Mesenteric fat pad (tissue), 1 donor: ENCODE results near the gene FAM83G. TPM values are rescaled to one million over a fixed set of nuclear protein-coding genes. Genes with fewer than 3 reads are reported as not detected.

Experiments used
- DNase-seq: peaks from one replicate; pipeline ENCODE4 v3.0.0-alpha.2; 2020; ENCODE audit warnings: low spot score
- total RNA-seq: library from RNA; stranded (reverse); fragmentation: NEBNext Ultra II Directional; extraction: Animal tissue kit (Norgen Biotek cat#: 25700); gene quantifications from one replicate; pipeline ENCODE4 v1.2.1, GENCODE V29; 2021
- donor health status: DM: yes; HTN: yes; CAD: no.

The FAM83G gene
- total RNA-seq, 1 donor from 2014 or later = 8.9 TPM

DNA sequence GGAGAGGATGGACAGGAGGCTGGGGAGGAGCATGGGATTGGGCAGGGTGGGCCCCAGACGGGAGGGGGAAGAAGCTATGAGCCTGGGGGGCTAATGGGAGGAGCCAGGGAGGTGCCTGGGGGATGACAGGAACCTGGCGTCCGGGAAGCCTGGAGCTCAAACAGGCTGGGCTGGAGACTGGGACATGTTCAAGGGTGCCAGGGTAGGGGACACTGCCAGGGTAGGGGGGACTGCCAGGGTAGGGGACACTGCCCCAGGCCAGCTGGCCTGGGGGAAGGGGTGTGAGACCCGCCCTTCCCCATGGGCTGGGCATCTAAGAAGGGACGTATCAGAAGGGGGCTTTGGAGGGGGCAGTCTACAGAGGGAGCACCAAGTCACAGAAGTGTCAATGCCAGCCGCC, 7.0 kb upstream of the FAM83G start:
- no peak for DNase-seq

DNA sequence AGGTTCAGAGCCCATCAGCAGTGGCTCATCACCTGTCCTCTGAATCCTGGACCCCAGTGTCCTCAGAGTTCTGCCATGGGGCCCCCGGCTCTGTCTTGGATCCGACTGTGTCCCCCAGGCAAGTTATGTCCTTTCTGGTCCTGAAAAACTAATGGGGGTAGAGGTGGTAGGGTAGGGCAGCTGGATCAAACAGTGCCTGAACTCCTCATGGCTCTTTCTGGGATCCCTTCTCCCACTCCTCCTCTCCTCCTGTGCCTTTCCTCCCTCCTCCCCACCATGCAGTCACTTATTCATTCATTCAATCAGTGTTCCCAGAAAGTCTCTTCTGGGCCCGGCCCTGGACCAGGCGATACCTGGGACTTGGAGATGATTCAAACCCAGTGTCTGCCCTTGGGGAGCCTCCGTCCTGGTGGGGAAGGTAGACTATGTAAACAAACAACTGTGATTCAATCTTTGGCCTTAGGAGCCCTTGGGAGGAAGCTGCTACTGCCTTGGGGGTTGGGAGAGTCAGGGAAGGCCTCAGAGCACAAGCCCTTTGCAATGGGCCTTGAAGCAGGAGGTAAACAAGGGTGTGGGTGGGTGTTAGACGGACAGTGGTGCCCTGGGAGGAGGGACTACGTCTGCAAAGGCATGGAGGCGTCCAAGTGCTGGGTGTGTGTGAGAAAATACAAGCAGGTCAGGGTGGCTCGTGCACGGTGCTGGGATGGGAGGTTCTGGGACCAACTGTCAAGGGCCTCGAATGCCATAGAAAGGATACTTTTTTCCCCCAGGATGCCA, 6.4 kb upstream of the FAM83G start:
- no peak for DNase-seq

DNA sequence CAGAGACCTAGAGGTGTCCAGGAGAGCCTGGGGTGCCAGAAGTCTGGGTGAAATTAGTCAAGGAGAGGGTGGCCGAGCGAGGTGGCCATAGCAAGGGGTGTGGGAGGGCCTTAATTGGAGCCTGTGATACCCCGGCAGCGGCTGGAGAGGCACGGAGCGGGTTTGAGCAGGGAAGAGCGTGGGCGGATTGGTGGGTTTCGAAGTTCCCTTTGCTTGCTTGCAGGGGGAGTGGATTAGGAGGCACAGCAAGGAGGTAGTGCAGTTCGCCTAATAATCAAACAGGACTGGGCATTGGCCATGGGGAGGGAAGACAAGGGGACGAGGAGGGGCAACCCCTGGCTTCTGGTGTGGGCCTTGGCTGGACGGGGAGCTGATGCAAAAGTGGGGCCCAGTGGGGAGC, 5.4 kb upstream of the FAM83G start:
- no peak for DNase-seq

DNA sequence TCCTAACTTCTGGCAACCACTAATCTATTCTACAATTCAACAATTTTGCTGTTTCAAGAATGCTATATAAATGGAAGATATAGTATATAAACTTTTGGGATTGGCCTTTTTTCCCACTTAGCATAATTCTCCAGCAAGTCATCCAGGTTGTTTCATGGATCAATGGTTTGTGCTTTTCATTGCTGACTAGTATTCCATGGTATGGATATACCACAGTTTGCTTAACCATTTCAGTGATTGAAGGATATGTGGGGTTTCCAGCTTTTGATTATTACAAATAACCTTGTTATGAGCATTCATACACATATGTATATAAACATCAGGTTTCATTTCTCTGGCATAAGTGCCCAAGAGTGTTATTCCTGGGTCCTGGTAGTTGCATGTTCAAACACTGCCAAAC, 2.1 kb upstream of the FAM83G start:
- no peak for DNase-seq

DNA sequence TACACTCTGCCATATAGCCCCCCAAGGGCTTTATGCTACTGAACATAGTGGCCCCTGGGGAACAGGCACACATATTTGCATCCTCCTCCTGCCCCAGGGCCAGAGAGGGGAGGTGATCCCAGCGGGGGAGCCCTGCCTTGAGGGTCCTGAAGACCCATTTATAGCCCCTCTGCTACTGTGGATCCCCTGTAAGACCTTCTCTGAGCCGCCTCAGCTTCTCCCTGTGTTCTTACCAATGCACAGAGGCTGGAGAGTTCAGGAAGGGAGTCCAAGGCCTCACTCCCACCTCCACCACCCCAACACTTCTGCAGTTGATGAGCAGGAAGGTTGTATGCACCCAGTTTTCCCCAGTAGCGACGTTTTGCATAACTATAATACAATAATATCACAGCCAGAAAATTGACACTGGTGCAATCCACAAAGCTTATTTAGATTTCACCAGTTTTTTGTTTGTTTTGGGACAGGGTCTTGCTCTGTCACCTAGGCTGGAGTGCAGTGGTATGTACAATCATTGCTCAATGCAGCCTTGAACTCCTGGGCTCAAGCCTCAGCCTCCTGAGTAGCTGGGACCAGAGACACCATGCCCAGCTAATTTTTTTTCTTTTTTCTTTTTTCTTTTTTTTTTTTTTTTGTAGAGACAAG, 1.3 kb upstream of the FAM83G start:
- DNase-seq = no peak

DNA sequence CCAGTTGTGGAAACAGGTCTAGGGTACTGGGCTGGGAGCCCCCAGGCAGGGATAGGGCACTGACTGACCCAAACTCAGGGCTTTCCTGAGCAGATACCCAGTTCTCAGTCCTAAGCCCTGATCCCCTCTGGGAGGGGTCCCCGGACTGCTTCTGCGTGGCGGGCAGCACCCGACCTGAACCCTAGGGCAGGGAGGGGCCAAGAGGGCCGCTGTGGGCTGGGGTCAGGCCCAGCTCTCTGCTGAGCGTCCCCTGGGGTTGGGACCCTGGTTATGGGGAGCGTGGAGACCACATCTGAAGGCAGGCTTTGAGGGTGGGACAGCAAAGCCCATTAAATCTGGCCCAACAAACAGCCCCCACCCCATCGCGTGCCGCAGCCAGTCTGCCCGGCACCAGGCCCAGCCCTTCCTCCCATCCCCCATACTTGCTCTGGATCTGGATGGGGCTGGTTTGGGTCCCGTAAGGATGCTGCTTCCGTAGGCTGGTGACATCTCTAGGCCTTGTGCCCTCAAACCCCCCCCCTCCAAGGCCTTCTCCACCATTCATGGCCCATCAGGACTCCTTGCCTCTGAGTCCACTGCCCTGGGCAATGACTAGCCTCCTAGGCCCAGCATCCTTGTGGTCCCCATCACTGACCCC, 691 bp upstream of the FAM83G start:
- no peak for DNase-seq

DNA sequence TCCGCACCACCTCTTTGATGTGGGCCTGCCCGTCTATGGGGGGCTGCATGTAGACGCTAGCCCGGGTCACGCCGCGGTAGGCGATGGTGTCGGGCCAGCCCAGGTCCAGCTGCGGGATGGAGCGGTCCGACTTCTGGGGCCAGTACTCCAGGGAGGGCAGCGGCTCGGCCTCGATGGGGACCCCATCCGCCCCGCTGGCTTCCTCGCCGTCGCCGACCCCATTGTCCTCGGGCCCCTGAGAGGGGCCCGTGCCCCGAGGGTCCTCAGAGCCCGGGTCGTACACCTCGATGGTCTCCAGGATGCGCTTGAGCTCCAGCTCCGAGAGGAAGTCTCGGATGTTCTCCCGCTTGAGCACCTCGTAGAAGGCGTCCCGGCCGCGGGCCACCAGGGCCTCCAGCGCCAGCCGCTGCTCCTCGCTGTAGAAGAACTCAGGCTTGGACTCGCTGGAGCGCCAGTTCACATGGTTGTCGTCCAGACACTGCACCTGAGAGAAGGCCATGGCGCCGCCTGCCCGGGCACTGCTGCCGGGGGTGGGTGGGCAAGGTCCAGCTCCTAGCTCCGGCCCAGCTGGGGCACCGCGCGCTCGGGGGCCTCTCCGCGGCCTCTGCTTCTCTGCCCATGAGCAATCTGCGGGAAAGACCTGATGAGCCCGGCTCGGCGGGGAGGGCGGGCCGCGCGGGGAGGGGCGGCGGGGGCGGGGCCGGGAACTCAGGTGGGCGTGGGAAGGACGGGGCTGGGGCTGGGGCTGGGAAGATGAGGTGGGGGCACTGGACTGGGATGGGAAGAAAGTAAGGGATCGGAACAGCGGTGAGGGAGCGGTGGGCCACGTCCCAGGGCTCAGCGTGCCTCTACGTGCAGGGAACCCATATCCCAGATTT, 782 bp downstream of the FAM83G start:
- DNase-seq = no peak

DNA sequence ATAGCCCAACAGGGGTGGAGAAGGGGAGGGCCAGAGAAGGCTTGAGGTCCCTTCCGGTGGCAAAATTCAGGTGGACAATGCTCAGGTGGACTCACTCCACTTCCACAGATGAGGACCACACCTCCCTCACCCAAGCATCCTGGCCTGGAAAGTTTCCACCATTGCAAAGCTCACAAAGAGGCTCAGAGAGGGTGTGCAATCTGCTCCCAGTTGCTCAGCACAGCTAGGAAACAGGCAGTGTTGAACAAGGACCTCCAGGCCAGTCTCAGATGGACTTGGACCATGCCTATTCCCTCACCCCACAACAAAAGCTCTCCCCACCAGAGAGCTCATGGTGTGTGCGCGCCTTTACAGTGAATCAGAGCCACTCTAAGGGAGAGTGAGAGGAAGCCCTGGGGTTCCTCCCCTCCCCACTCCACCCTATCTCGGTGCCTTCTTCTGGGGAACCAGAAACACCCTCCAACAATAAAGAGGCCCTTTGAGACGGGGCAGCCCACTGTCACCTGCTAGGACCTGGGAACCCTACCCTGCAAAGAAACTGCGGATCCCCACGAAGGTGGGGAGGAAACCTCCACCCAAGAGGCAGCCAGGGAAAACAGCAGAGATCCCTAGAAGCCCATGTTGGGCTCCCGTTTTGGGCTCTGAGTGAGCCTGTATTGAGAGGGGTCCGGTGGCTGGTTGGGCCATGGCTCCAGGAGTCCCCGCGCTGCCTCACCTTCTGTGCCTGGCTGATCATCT, 1.6 kb downstream of the FAM83G start:
- DNase-seq = no peak

DNA sequence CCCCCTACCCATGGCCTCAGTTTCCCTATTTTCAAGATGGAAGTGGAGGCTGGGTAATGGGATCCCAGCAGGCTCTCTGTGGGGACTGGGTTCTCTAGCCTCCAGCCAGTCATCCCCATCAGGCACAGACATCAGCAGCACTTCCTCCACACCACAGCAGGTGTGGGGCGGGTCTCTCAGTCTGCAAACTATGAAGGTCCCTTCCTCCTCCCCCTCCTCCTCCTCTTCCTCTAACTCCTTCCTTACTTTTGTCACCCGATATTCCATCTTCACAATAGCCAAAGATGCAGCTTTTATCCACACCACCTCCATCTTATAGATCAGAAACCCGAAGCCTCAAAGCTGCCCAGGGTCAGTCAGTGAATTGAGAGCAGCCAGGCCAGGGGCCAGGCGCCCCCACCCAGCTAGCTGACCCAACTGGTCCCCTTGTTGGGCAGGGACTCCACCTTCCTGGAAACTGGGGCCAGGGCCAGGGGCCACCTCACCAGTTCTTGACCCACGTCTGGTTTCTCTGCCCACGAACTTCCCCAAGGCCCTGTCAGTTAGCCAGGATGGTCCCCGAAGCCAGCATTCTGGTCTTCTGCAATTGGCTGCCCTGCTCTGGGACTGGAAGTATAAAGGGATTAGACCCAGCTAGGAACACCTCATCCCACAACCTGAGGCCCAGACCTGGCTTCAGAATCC, 2.5 kb downstream of the FAM83G start:
- no peak for DNase-seq

DNA sequence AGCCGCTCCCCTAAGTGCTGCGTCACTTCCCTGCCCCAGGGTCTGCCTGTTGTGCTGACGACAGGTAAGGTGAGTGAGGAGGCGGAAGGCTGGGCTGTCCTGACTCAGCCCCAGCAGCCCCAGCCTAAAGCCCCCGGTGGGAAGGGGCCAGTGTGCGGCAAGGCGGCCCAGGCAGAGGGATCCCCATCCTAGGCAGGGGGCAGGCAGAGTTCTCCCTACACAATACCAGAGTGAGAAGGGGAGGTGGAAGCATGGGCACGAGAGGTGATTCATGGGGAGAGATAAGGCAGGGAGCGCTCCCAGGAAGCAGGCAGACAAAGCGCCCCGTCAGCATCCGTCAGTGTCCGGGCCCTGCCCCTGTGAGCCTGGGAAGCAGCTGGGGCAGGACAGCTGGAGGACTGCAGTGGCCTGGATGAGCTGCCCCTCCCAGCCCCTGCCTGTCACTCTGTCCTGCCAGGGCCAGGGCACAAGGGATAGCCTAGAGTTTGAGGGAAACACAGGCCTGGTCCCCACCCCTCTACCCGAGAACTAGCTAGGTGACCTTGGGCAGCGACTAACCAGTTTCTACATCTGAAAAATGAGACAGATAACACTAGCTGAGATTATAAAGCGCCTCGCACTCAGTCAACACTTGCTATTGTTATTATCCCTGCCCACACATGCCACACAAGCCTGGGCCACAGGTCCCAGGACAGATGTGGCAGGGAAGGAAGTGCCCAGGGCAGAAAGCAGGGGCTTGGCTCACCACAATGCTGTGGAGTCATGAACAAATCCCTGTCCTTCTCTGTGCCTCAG, 3.8 kb downstream of the FAM83G start:
- no peak for DNase-seq

DNA sequence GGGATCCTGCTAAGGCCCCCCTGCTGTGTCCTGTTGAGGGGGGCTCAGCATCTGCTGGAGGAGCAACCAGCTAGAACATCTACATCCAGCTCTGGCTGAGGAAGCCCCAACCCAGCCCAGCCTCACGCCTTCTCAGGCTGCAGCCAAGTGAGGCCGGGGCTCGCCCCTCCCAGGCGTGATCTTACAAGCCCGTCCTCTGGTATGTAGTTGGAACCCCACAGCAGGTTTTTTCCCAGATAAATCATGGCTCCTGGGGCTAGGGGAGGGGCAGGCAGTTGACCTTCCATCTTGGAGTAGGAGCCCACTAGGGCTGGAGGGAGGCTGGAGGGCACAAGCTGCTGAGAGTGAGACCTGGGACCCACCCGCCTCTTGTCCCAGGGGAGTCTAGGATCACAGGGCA, 4.7 kb downstream of the FAM83G start:
- DNase-seq = no peak

DNA sequence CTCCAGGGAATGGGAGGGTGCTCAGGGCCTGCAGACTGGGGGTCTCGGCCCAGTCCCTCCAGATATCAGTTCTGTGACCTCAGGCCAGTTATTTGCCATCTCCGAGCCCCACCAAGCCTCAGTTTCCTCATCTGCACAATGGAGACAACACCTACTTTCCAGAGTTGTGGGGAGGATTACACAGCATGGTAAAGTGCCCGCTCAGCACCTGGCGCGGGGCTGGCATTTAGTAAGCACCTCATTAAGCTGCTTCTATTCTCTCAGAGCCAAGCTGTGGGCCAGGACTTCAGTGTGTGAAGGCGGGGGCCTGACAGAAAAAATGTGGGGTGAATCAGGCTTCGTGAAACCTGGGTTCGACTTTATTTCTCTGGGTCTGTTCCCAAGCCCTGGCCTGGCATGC, 5.2 kb downstream of the FAM83G start:
- no peak for DNase-seq

DNA sequence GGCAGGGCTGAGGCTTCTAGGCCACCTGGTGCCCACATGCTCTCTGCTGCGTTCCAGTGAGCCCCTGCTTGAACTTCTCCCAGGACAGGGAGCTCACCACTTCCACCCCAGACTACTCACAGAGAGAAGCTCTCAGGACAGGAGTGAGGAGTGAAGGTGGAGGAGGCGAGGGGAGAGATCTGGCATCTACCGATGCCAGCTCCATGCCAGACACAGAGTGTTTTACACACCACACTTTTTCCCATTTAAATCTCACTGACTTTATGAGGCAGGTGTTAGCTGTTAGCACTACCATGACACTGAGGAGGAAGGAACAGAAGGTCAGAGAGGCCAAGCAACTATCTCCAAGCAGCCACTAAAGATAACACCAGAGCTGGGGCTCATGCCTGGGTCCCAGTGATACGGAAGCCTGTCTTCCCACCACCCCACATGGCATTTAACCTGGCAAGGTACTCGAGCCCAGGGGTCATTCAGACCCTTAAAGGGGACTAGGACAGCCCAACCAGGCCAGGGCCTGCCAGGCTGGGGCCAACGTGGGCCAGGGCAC, 6.8 kb downstream of the FAM83G start:
- DNase-seq = no peak

DNA sequence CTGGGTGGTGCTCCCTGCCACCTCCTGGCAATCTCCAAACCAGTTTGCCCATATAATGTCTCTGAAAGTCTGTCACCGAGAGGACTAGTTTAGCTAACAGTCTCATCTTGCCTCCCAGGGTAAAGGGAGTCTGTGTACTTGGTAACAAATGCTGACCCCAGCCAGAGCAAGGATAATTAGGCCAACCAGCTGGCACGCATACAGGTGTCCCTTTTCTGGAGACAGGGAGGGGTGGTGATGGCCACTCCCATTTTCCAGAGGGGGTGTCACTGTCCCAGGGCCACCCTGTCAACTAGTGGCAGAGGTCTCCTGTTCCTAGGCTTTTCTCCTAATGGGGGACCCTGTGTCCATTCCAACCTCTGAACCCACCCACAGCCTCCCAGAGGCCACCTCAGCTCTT, 8.1 kb downstream of the FAM83G start:
- no peak for DNase-seq

DNA sequence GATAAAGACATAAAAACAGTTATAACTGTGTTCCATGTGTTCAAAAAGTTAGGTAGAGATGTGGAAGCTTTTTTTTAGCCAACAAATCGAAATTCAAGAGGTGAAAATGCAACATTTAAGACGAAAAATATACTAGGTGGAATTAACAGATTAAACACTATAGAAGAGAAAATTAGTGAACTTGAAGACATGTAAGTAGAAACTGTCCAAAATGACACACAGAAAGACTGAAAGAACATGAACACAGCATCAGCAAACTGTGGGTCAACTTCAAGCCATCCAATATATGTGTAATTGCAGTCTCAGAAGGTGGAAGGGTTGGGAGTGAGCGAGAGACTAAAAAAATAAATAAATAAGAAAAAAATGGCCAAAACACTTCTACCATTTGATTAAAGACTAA, 9.3 kb downstream of the FAM83G start:
- DNase-seq = no peak

DNA sequence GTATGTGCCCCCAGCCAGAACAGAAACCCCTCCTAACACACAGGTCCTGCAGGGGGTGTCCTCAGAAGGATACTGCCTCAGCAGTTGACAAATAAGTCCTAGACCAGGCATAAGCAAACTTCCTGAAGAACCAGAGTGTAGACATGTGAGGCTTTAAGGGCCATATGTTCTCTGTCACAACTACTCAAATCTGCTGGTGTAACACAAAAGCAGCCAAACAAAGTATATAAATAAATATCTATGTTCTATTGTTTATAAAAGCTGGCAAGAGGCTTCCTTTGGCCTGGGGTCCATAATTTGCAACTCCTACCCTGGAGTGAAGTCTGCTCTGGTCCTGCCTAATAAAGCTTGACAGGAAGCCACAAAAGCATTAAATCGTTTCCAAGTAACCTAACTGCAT, 9.9 kb downstream of the FAM83G start:
- DNase-seq = no peak

DNA sequence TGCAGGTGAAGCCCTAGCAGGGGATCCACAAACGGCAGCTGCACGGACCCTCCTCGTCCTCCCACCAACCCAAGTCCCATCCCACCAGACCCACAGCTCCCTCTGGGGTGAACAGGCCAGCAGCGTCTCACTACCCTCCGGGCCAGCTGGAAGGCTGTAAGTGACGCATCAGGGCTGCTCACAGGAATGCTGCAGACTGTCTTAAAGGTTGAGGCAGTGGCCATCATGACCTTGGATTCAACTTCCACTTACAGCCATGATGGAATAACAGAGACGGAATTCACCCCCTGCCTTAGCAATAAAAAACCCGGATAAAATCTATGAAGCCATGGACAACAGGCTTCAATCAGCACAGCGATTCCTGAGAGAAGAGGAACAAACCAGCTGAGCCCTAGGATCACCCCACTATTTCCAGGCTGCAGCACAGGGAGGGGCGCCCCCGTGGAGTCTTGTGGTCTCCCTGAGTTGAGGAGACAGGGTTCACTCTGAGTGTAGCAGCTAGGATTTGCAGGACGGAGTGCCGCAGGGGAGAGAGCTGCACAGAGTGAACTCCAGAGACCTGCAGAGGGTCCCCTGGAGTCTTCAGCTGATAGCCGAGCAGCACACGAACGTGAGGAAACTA, 10.5 kb downstream of the FAM83G start:
- no peak for DNase-seq

DNA sequence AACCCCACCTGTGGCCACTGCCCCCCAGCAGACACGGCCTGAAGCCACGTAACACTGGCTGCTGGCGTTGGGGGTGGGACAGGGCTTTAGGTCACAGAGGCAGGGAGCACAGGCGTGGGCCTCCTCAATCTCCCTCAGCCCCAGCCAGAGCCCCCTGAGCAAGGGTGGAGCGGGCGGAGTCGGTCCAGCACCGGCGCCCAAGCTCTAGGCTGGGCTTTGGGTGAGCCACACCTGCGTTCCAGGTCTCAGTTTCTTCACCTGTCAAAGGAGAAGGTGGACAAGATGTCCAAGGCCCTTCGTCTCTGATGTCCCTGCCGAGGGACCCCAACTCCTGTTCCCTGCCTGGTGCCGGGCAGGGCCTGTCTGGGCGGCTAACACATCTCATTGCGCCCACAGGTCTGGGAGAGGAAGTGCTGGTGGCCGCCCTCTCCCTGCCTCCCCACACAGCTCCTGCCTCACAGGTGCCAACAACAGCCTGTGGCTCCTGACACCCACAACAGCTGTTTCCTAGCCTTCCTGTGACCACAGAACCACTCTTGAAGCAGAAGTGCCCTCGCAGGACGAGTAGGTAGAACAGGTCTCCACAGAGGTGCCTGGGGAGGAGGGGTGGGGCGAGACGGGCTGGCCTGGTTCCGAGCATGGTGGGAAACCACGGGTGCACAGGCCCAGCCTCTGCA, 12.0 kb downstream of the FAM83G start:
- DNase-seq = no peak
